ENCODE results near the gene ZFYVE16. TPM values are rescaled to one million over a fixed set of nuclear protein-coding genes. Genes with fewer than 3 reads are reported as not detected.
"Not testable (repeated sequence)": the region's sequence is repeated elsewhere in the genome, so short reads cannot be mapped to it uniquely, and the experiment has no call there.

The ZFYVE16 gene
- total RNA-seq, result 27.3 and 31.3 TPM in 2 replicates
- 8.6 TPM for polyA plus RNA-seq (2012)

DNA sequence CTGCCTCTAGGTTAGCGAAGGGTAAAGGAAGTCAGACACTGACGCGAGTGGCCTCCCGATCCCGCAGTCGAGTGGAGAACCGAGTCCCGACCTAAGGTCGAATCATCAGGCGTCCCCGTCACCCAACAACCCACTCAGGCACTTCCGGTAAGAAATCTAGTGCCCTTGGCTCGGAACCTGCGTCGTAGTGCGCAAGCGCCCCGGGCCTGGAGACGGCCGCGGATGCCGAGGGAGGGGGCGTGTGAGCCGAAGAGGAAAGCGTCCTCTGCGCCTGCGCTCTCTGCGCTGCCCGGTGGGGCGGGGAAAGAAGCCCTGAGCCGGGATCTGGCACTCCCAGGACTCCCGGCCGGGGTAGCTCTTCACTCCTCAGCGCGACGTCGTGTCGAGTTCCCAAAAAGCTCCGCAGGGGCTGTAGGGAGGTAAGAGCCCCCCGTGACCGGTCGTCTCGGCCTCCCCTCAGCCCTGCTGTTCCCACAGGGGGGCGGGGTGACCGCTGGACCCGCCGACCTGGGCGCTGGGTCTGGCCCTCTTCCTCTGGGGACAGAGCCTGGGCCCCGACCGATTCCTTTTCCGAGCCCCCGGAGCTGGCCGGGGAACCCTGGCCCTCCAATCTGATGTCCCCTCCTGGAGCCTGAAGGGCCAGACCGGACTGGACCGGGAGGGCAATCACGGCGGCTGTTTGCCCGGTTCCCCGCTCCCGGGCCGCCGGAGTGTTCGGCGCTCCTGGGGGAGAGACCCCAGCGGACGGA is at the start of gene ZFYVE16:
Gene ZFYVE16 (plus strand): TSS at position 330 of the 749 bp plus-strand sequence. CDS start 26,084 bp downstream, outside the sequence.
- peak; percentile 99 for DNase-seq (ENCODE audit: low read depth)

- no peak for DNase-seq (ENCODE audit: low read depth)
Observed at GRCh38 chr5:80360914-80361444, 46.9 kb upstream of the ZFYVE16 start.

DNA sequence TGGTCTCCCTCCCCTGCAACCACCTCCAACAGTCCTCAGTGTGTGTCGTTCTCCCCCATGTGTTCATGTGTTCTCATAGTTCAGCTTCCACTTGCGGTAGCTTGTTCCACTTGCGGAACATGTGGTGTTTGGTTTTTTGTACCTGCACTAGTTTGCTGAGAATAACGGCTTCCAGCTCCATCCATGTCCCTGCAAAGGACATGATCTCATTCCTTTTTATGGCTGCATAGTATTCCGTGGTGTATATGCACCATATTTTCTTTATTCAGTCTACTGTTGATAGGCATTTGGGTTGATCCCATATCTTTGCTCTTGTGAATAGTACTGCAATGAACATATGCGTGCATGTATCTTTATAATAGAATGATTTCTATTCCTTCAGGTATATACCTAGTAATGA is 43.0 kb upstream of the ZFYVE16 start:
- no peak for DNase-seq (ENCODE audit: low read depth)

DNA sequence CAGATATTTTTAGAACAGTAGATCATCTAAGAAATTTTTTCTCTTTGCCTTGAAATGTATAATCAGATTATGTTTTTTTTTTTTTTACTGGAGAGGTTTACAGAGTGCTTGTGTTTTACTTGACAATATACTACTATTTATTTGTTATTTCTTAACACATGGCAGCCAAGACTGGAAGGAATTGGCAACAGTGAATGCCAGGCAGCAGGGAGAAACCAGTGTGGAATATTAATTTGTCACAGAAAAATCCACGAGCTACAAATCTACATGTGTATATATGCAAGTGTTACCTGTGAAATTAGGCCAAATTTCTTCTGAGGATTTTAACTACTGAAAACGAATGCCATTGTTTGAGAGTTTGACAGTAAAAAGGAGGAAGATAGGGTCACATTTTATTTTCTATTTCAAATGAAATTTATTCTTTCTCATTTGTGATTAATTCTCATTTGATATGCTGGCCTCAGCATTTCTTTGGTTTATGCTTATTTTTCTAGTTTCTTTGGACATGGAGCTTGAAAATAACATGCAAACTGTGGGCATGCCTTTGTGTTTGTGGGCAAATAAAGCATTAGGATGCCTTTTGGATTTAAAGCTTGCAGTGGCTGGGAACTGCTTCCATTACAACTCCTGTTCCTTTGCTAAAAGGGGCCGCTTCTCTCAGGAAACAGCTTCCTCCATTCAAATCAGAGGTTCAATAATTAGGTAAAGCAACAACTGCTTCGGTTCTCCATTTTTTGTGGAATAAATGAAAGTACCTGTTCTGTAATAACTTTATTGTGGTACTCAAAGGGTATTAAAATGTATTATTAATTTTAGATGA is 39.0 kb upstream of the ZFYVE16 start:
- DNase-seq (ENCODE audit: low read depth), result no peak

GRCh38 chr5:80369521-80369920 is 38.3 kb upstream of the ZFYVE16 start:
- no peak for DNase-seq (ENCODE audit: low read depth)

GRCh38 chr5:80370390-80370789 is 37.5 kb upstream of the ZFYVE16 start:
- no peak for DNase-seq (ENCODE audit: low read depth)

DNA sequence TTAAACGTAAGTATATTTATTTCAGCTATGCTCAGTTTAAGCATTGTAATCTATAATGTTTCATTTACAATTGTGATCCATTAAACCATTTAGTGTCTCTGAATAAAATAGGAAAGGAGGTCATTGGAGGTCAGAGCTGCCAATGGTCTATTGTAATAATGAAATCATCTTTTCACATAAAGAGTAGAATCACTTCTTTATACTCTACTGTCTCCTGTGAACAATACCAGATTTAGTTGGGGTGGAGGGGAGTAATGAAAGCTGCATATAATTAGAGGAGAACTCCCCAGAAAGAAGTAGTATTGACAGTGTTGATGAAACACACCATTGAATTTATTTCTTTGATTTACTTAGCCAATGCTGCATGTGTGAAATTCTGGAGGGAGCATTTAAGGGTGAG is 35.1 kb upstream of the ZFYVE16 start:
- DNase-seq (ENCODE audit: low read depth), result no peak

DNA sequence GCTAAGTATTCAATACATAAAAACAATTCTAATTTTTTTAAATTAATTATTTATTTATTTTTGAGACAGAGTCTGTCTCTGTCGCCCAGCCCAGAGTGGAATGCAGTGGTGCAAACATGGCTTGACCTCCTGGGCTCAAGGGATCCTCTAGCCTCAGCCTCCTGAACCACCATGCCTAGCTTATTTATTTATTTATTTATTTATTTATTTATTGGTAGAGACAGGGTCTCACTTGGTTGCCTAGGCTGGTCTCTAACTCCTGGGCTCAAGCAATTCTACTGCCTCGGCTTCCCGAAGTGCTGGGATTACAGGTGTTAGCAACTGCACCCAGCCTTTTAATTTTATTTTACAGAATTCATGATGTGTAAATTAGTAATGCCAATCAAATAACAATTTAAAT is 33.7 kb upstream of the ZFYVE16 start:
- DNase-seq (ENCODE audit: low read depth), result no peak

DNA sequence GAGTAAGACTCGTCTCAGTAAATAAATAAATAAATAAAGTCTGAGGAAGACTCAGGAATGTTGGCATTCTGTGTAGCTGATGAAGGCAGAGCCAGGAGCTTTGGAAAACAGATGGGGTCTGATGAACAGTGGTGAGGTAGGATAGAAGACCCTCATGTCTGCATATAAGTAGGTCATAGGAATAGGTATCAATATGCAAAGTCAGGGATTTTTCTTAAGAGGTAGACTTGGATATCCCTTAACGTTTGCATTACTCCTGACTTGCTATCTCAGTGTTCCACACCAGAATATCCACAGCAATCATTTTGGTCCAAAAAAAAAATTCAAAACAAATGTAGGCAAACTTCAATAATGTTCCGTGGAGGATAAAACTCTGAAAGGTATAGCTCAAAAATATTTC is 31.3 kb upstream of the ZFYVE16 start:
- no peak for DNase-seq (ENCODE audit: low read depth)

DNA sequence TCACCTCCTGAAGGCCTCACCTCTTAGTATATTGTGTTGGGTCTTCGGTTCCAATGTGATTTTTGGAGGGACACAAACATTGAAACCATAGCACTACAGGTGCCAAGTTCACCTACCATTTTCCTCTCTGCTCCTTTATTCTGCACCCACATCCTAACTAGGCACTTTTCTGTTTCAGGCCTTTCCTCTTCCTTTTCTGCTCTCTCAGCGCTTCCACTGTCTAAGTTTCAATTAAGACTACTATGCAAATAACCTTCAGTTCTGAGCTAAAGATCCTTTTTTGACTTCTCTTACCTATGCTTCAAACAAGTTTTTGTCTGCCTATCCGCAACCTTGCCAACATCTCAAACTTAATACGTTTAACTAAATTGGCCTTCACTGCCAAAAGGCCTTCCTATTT is 25.4 kb upstream of the ZFYVE16 start:
- no peak for DNase-seq (ENCODE audit: low read depth)

GRCh38 chr5:80387063-80387768 is 20.6 kb upstream of the ZFYVE16 start:
- DNase-seq (ENCODE audit: low read depth), result no peak

- DNase-seq (ENCODE audit: low read depth), result no peak
Observed at GRCh38 chr5:80389580-80389979, 18.3 kb upstream of the ZFYVE16 start.

GRCh38 chr5:80390413-80390812 is 17.5 kb upstream of the ZFYVE16 start:
- not testable (repeated sequence) for DNase-seq (ENCODE audit: low read depth)

- not testable (repeated sequence) for DNase-seq (ENCODE audit: low read depth)
Observed at GRCh38 chr5:80391267-80391666, 16.6 kb upstream of the ZFYVE16 start.

DNA sequence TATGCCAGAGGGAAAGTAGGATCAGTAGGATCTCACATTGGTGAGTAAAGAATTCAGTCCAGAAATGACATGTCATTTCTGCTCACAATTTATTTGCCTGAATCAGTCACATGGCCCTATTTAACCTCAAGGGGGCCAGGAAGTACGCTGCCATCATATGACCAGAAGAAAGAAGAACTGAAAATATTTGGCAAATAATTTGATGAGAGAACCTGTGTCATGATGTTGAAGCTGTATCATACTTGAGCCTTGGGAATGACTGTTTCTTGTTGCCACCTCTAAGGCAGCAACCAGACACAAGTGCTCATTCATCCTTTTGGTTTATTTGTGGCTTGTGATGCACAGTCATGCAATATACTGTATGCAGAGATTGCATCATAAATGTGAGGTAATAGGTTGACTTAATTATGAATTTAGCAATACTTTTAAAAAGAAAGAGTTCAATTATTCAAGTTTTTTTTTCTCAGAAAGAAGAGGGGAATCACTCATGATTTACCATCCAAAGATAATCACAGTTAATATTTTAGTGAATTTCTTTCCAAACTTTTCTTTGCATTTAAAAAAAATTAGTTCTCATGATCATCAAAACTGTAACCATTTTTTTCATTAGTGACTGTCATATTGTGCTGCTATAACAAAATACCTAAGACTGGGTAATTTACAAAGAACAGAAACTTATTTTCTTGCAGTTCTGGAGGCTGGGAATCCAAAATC is 8.2 kb upstream of the ZFYVE16 start:
- peak; percentile 6 for DNase-seq (ENCODE audit: low read depth)

- DNase-seq (ENCODE audit: low read depth), result not testable (repeated sequence)
Observed at GRCh38 chr5:80400368-80400767, 7.5 kb upstream of the ZFYVE16 start.

DNA sequence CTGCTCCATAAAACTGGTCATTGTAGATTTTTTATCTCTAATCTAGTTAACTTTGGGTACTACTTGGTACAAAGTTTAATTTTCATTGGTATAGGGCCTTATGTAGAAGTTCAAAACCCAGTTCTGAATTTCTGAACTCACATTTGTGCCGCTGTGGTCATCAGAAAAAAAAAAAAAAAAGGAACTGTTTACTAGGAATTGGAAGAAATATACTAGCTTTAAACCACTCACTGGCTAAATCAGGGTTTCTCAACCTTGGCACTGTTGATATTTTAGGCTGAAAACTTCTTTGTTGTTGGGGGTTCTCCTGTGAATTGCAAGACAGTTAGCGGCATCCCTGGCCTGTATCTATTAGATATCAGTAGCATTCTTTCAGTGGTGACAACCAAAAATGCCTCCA is 4.1 kb upstream of the ZFYVE16 start:
- DNase-seq (ENCODE audit: low read depth), result no peak

DNA sequence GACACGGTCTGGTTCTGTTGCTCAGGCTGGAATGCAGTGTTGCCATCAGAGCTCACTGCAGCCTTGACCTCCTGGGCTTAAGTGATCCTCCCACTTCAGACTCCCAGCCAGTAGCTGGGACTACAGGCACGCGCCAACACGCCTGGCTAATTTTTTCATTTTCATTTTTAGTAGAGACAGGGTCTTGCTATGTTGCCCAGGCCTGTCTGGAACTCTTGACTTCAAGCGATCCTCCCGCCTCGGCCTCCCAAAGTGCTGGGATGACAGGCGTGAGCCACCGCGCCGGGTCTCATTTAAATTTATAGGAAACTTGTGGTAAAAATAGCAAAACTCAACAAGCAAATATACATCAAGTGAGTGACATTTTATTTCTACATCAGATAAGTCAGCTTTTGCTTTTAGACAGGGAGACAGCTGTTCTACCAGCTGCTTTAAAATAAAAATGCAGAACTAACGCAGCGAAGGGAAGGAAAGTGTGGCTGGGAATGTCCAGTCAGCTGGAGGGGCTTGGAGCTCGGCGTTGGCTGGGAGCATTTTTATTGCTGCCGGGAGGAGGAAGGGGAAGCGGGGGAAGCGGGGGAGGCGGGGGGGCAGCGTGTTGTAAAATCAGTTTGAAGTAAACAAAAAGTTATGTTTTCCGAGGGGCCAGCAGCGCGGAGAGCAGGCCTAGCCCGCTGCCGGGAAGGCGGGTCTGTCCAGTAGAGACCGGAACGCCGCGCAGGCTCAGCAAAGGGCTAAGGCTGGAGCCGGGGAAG is 707 bp upstream of the ZFYVE16 start:
- no peak for DNase-seq (ENCODE audit: low read depth)

GRCh38 chr5:80408484-80409366 is 861 bp downstream of the ZFYVE16 start:
- DNase-seq (ENCODE audit: low read depth), result peak; percentile 76

Data from myocyte (in vitro differentiated cells).